ENCODE measurements around the gene CCND1. TPM values are rescaled to one million over a fixed set of nuclear protein-coding genes. Genes with fewer than 3 reads are reported as not detected.

CCND1 gene
- total and polyA plus RNA-seq, 8 donors: 159 to 581 (median 248) TPM

DNA sequence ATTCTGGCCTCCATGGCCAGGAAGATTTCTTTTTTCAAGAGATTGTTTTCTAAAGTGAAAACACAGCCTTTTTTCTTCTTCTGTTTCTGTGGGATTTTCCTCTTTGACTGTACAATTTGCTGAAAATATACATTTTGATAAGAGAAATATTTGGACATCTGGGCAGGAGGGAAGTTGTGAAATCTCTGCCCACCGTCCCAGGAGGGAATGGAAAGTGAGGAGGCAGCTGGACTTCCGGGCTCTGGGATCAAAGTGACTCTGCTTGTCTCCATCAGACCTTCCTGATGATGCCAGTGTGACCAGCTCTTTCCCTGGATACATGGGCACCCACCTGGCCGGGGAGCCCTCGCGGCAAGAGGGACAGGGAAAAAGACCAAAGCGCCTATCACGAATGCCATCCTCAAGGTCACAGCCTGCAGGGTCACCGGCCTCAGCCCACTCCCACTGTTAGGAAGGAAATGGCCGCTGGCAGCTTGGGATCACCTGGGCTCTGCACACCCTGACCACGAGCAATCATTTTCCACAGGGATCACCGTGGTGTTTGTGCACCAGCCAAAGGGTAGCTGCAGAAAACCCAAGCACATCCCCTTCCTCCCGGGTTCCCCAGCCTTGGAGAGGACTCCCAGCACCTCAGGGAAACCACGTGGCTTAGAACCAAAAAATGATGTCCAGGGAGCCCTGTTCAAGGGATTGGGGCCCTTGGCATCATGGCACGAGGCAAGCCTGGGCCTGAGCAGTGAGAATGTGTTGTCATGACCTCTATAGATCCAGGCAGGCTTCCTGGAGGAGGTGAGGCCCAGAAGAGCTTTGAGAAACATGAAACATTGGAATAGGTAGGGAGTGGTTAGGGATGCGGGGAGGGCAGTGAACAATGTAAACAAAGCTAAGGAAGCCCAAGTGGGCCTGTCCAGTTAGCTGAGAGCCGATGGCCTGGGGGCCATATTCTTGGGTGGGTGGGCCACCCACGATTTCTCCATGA is 29.1 kb upstream of the CCND1 start:
- Histone ChIP-seq H3K4me3 (no peak overlapping the region), H3K36me3 (no peaks in the 10 kb centered on the region), H3K27ac (no peak overlapping the region), H3K9me3 (peaks cover 0 to 9% of the 10 kb centered on the region in 2 donors), H3K4me1 (no peaks in the 10 kb centered on the region), H3K27me3 (no peaks in the 10 kb centered on the region)
- intact Hi-C loops (cut with DNase I): no loop called here
- no peak for DNase-seq
- TF ChIP-seq, protein P1, sequence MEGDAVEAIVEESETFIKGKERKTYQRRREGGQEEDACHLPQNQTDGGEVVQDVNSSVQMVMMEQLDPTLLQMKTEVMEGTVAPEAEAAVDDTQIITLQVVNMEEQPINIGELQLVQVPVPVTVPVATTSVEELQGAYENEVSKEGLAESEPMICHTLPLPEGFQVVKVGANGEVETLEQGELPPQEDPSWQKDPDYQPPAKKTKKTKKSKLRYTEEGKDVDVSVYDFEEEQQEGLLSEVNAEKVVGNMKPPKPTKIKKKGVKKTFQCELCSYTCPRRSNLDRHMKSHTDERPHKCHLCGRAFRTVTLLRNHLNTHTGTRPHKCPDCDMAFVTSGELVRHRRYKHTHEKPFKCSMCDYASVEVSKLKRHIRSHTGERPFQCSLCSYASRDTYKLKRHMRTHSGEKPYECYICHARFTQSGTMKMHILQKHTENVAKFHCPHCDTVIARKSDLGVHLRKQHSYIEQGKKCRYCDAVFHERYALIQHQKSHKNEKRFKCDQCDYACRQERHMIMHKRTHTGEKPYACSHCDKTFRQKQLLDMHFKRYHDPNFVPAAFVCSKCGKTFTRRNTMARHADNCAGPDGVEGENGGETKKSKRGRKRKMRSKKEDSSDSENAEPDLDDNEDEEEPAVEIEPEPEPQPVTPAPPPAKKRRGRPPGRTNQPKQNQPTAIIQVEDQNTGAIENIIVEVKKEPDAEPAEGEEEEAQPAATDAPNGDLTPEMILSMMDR (IDR thresholded peaks at IDR 0.05): no peak
- no peak for ATAC-seq

DNA sequence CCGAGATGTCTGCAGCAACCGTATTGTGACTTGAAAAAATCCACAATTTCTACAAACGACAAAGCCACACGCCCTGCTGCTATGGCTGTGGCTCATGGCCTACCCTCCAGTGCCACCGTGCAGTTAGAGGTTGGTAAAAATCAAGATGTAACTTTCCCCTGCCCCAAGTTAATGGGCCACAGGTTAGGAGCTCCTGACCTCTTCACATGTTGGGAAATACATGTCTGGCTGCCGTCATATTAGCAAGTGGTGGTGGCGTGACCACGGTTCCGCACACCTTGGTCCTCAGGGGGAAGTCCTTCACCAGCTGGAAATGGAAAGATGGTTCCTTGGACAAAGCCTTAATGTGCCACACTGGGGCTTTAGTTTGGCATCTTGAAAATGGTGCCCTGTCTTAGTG is 27.4 kb upstream of the CCND1 start:
- Histone ChIP-seq H3K4me1 (no peaks in the 10 kb centered on the region), H3K36me3 (no peaks in the 10 kb centered on the region), H3K27me3 (no peaks in the 10 kb centered on the region), H3K27ac (no peak overlapping the region), H3K4me3 (no peak overlapping the region), H3K9me3 (peaks cover 0 to 4% of the 10 kb centered on the region in 2 donors)
- intact Hi-C loops (cut with DNase I): no loop called here
- DNase-seq (no peak), ATAC-seq (no peak)
- TF ChIP-seq, protein P1 (IDR thresholded peaks at IDR 0.05): no peak

DNA sequence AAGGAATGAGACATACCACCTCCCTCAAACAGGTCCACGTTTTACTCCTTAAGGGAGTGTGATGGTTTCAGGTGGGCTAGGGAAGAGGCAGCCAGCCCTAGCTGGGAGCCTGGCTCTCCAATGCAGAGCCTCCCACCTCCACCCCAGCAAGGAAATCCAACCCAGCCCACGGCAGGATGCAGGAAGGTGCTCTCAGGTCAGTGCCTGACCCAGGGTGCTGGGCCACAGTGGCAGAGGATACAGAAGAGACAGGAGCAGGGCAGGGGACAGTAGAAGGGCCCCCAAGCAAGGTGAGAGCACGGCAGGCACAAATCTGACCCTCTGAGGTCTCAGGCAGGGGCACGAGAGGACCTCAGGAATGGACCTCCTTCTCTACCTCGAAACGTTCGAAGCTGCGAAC is 26.9 kb upstream of the CCND1 start:
- Histone ChIP-seq H3K4me1 (no peaks in the 10 kb centered on the region), H3K27ac (no peak overlapping the region), H3K36me3 (no peaks in the 10 kb centered on the region), H3K27me3 (no peaks in the 10 kb centered on the region), H3K4me3 (no peak overlapping the region), H3K9me3 (peaks cover 0 to under 1% of the 10 kb centered on the region in 2 donors)
- no peak for ATAC-seq
- no peak for DNase-seq
- intact Hi-C loops (cut with DNase I): no loop called here
- TF ChIP-seq, protein P1 (IDR thresholded peaks at IDR 0.05): no peak

DNA sequence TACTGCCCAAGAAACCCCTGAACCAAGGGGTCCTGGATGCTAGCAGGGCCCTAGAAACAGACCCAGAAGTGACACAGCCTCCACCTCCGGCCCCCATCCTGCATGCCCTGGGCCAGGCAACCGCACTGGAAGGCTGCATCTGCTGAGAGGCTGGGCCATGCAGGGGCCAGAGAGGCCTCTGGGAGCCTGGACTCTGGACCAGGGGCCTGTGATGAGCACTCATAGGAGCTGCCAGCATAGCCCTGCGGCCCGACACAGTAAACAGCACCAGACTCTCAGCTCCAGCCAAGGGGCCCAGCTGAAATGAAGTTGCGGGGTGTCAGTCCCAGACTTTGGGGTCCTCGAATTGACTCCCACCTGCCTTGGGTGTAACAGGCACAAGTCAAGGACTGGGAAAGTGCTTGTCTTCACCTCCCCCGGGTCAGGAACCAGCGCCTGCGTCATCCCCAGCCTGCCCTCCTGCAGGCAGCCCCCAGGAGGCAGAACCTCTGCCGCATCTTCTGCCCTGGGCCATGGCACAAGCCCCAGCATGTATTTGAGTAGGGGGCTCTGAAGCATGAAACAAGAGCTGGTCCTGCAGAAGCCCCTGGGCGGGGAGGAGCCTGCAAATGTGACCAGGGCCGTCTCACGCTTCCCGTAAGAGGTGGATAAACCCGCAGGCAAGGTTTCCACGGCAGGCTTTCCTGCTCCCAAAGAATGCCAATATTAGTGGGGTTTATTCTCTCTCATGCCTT is 25.2 kb upstream of the CCND1 start:
- Histone ChIP-seq H3K4me1 (no peaks in the 10 kb centered on the region), H3K4me3 (no peak overlapping the region), H3K27ac (no peak overlapping the region), H3K9me3 (no peaks in the 10 kb centered on the region), H3K36me3 (no peaks in the 10 kb centered on the region), H3K27me3 (no peaks in the 10 kb centered on the region)
- TF ChIP-seq, protein P1 (IDR thresholded peaks at IDR 0.05): no peak
- ATAC-seq (no peak), DNase-seq (no peak)
- intact Hi-C loops (cut with DNase I): no loop called here

DNA sequence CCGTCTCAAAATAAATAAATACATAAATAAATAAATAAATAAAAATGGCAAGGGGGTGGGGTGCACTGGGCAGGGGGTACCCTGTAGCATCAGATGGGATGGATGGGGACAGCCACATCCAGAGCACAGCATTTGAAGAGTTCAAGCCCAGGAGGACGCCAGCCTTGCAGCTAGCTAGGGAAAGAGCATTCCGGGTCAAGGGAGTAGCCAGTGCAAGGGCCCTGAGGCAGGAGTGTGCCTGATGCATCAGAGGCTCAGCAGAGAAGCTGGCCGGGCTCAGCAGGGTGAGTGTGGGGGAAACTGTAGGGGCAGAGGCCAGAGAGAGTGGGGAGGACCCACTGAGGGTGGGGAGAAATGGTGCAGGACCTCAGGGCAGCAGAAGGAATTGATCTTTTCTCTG is 23.7 kb upstream of the CCND1 start:
- no peaks in the 10 kb centered on the region for H3K36me3 ChIP-seq
- no peaks in the 10 kb centered on the region for H3K9me3 ChIP-seq
- no peak overlapping the region for H3K4me3 ChIP-seq
- ATAC-seq (no peak), DNase-seq (no peak)
- intact Hi-C loops (cut with DNase I): no loop called here
- H3K4me1 ChIP-seq: no peaks in the 10 kb centered on the region
- TF ChIP-seq, protein P1 (IDR thresholded peaks at IDR 0.05): no peak
- no peaks in the 10 kb centered on the region for H3K27me3 ChIP-seq
- no peak overlapping the region for H3K27ac ChIP-seq

All from left lung (tissue), 10 donors.